Upper lobe of left lung (tissue), 4 donors: ENCODE results near the gene SLC27A1.

Source experiments
- EP300 ChIP-seq, 4 donors: sonication (generic); formaldehyde crosslinking; IDR thresholded peaks; one replicate each; pipeline ENCODE4 v1.5.1; 2017; ENCODE audit warnings: antibody characterized with exemption in 4 of 4, control low read depth in 2 of 4
- POLR2A ChIP-seq, 4 donors: fragments of 450-650 bp; IDR thresholded peaks; one replicate each; pipeline ENCODE4 v1.5.1; 2016 to 2017; ENCODE audit warnings: antibody characterized with exemption in 4 of 4, mild to moderate bottlenecking in 2 of 4
- POLR2AphosphoS5 ChIP-seq, 2 donors: sonication (generic); formaldehyde crosslinking; IDR thresholded peaks; one replicate each; pipeline ENCODE4 v1.5.1; 2017; ENCODE audit warnings: antibody characterized with exemption in 2 of 2
- TF ChIP-seq, protein P1 (sequence below), 6 experiments: fragments of 450-650 bp in 4 of 6; fragments of 200-600 bp in 2 of 6; sonication (generic) in 2 of 6; IDR thresholded peaks; one replicate each; pipeline ENCODE4 v1.5.1; 2016 to 2019; ENCODE audit warnings: antibody characterized with exemption in 6 of 6

DNA sequence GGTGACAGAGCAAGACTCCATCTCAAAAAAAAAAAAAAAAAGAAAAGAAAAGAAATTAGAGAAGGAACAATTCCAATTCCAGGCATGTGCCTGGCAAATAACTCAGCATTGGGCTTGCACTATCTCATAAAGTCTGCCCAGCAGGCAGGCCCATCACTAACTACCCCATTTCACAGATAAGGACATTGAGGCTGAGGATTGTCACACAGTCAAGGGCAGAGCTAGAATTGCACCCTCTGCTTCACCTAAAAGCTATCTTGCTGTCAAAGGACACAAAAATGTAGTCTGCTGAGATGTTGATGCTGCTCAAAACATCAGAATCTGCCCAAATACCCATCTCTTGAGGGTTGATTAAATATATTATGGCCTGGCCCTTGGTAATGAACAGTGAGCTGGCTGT, 64.4 kb downstream of the SLC27A1 start:
- TF ChIP-seq, protein P1, sequence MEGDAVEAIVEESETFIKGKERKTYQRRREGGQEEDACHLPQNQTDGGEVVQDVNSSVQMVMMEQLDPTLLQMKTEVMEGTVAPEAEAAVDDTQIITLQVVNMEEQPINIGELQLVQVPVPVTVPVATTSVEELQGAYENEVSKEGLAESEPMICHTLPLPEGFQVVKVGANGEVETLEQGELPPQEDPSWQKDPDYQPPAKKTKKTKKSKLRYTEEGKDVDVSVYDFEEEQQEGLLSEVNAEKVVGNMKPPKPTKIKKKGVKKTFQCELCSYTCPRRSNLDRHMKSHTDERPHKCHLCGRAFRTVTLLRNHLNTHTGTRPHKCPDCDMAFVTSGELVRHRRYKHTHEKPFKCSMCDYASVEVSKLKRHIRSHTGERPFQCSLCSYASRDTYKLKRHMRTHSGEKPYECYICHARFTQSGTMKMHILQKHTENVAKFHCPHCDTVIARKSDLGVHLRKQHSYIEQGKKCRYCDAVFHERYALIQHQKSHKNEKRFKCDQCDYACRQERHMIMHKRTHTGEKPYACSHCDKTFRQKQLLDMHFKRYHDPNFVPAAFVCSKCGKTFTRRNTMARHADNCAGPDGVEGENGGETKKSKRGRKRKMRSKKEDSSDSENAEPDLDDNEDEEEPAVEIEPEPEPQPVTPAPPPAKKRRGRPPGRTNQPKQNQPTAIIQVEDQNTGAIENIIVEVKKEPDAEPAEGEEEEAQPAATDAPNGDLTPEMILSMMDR (IDR thresholded peaks at IDR 0.05): no peak
- TF ChIP-seq POLR2A (IDR thresholded peaks at IDR 0.05) (no peak), POLR2AphosphoS5 (IDR thresholded peaks at IDR 0.05) (no peak), EP300 (IDR thresholded peaks at IDR 0.05) (no peak)
